Fibroblast of mammary gland (primary cell): ENCODE results near the gene PSME1.

Experiments used
- DNase-seq: peaks from one replicate; pipeline ENCODE4 v3.0.0-alpha.2; 2010; ENCODE audit warnings: low read depth
- H3K4me3 ChIP-seq: 2 replicates; pipeline ENCODE4 v1.5.1; 2011; ENCODE audit warnings: low read depth, mild to moderate bottlenecking, low read length, moderate library complexity; ENCODE audit not compliant: control insufficient read depth
- TF ChIP-seq, protein P1 (sequence below): conservative IDR thresholded peaks from 2 replicates; pipeline ENCODE4 v1.5.1; 2011; ENCODE audit warnings: low read depth, low read length, inconsistent platforms; ENCODE audit not compliant: control insufficient read depth, insufficient read depth

PSME1 gene

GRCh38 chr14:24130380-24130716 is 5.6 kb upstream of the PSME1 start, which contains the start of gene FITM1:
Gene FITM1 (plus strand): TSS chr14:24130659. CDS start chr14:24131564, 905 bp downstream.
- TF ChIP-seq, protein P1, sequence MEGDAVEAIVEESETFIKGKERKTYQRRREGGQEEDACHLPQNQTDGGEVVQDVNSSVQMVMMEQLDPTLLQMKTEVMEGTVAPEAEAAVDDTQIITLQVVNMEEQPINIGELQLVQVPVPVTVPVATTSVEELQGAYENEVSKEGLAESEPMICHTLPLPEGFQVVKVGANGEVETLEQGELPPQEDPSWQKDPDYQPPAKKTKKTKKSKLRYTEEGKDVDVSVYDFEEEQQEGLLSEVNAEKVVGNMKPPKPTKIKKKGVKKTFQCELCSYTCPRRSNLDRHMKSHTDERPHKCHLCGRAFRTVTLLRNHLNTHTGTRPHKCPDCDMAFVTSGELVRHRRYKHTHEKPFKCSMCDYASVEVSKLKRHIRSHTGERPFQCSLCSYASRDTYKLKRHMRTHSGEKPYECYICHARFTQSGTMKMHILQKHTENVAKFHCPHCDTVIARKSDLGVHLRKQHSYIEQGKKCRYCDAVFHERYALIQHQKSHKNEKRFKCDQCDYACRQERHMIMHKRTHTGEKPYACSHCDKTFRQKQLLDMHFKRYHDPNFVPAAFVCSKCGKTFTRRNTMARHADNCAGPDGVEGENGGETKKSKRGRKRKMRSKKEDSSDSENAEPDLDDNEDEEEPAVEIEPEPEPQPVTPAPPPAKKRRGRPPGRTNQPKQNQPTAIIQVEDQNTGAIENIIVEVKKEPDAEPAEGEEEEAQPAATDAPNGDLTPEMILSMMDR, result no peak
- no peak within 1 kb of the TSS for H3K4me3 ChIP-seq

DNA sequence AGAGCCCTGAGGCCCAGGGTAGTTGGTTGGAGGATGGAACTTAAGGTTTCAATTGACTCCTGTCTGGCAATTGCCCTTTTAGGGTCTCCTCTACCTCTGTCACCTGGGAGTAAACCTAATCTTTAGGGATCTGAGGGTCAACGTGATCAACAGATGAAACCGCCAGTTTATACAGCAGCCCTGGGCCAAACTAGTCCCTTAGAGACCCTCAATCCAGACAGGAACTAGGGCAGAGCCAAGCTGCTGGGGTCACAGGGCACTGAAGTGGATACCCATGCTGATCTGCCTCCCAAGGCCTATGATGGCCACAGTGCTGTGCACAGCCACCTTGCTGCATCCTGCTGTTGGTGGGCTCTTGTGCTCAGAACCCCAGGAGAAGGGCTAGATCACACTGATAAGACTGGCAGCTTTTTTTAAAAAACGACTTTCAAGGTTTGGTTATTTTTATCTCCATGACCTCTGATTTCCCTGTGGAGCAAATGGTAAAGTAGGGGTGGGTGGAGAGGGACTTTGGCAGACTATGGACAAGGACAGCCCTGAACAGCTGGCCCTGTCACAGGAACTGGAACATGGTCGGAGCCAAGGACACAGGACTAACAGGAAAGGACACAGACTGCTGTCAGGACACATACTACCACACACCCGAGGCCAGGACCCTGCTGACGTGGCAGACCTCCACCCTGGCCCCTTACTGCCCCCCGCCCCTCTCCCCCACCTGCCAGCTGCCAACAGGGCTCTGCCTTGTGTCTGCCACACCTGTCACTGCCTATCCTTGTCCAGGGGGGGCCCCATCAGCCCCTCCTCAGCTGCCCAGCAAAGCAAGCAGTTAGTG is 5.1 kb upstream of the PSME1 start:
- TF ChIP-seq, protein P1, result no peak
- no peak for DNase-seq
- no peak overlapping the region for H3K4me3 ChIP-seq

More at GRCh38 chr14:24130380-24130716, 5.6 kb upstream of the PSME1 start, which contains the start of gene FITM1:
- DNase-seq, result no peak

GRCh38 chr14:24131549-24131966 is 4.4 kb upstream of the PSME1 start:
- no peak overlapping the region for H3K4me3 ChIP-seq
- TF ChIP-seq, protein P1, result no peak
- no peak for DNase-seq

DNA sequence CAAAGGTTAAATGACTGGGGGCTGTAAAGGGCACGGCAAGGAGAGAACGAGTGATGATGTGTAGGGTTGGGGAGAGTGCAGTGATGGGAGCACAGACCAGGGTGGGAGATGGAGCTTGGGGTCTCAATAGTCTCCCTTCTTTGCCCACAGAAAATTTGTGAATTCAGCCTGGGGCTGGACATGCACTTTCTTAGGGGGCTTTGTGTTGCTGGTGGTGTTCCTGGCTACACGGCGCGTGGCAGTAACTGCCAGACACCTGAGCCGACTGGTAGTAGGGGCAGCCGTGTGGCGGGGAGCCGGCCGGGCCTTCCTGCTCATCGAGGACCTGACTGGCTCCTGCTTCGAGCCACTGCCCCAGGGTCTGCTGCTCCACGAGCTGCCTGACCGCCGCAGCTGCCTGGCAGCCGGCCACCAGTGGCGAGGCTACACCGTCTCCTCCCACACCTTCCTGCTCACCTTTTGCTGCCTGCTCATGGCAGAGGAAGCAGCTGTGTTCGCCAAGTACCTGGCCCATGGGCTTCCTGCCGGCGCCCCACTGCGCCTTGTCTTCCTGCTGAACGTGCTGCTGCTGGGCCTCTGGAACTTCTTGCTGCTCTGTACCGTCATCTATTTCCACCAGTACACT is 3.8 kb upstream of the PSME1 start:
- H3K4me3 ChIP-seq, result no peak overlapping the region
- DNase-seq, result no peak
- TF ChIP-seq, protein P1, result no peak

GRCh38 chr14:24132976-24133375 is 3.0 kb upstream of the PSME1 start:
- TF ChIP-seq, protein P1, result no peak
- no peak for DNase-seq
- no peak overlapping the region for H3K4me3 ChIP-seq

- no peak overlapping the region for H3K4me3 ChIP-seq
- TF ChIP-seq, protein P1, result no peak
- DNase-seq, result no peak
These were observed 2.3 kb upstream of the PSME1 start for GRCh38 chr14:24133735-24134134.
